Measurements from ENCODE around the gene FAM50B.

Gene FAM50B

GRCh38 chr6:3875486-3875885 lies 26.3 kb downstream of the FAM50B start:
- Histone ChIP-seq H3K4me3 (ENCODE audit: low read depth, low read length) (no peak overlapping the region), H3K4me1 (ENCODE audit: control insufficient read depth in 1 of 2, insufficient read depth in 2 of 2, low read length in 2 of 2) (no peaks in the 10 kb centered on the region)
- WGBS (ENCODE audit: extremely low coverage, insufficient coverage, insufficient read length): no CpG with 5 or more reads among the region's 5 CpGs

GRCh38 chr6:3876101-3876500 lies 26.9 kb downstream of the FAM50B start:
- no peak overlapping the region for H3K4me2 ChIP-seq (ENCODE audit: low read length)
- H2AFZ ChIP-seq (ENCODE audit: insufficient read depth, low read length, poor library complexity): no peak overlapping the region
- no peak overlapping the region for H3K4me3 ChIP-seq (ENCODE audit: low read depth, low read length)
- no peaks in the 10 kb centered on the region for H3K4me1 ChIP-seq (ENCODE audit: control insufficient read depth in 1 of 2, insufficient read depth in 2 of 2, low read length in 2 of 2)
- no peak overlapping the region for H3K18ac ChIP-seq (ENCODE audit: low read length)
- H2BK12ac ChIP-seq (ENCODE audit: low read length): no peak overlapping the region
- no peak overlapping the region for H3K4ac ChIP-seq (ENCODE audit: low read depth, low read length)
- no peak overlapping the region for H2AK5ac ChIP-seq (ENCODE audit: low read length)
- no peak overlapping the region for H2BK5ac ChIP-seq (ENCODE audit: low read depth, low read length, poor library complexity)
- no peaks in the 10 kb centered on the region for H3K27me3 ChIP-seq (ENCODE audit: insufficient read depth, low read length)
- H3K9me3 ChIP-seq (ENCODE audit: insufficient read depth, low read depth, low read length): peaks cover 3% of the 10 kb centered on the region
- H2BK120ac ChIP-seq (ENCODE audit: insufficient read depth, low read length, poor library complexity): no peak overlapping the region
- no peak overlapping the region for H4K8ac ChIP-seq (ENCODE audit: low read depth, low read length)
- H3K79me1 ChIP-seq (ENCODE audit: low read length): no peaks in the 10 kb centered on the region
- no CpG with 5 or more reads among the region's 10 CpGs for WGBS (ENCODE audit: extremely low coverage, insufficient coverage, insufficient read length)
- no peaks in the 10 kb centered on the region for H3K36me3 ChIP-seq (ENCODE audit: control insufficient read depth in 1 of 2, insufficient read depth in 2 of 2, low read length in 2 of 2)
- no peaks in the 10 kb centered on the region for H3K79me2 ChIP-seq (ENCODE audit: control insufficient read depth, insufficient read depth, low read length, poor library complexity)
- H4K91ac ChIP-seq (ENCODE audit: low read depth, low read length): no peak overlapping the region
- no peak overlapping the region for H3K9ac ChIP-seq (ENCODE audit: low read length)
- H3K23ac ChIP-seq (ENCODE audit: low read length): no peak overlapping the region
- DNase-seq: no peak
- H3K27ac ChIP-seq (ENCODE audit: low read depth, low read length): no peak overlapping the region
- H4K12ac ChIP-seq (ENCODE audit: low read depth, low read length): no peak overlapping the region
- no peak overlapping the region for H3K14ac ChIP-seq (ENCODE audit: low read length)

More at GRCh38 chr6:3875486-3875885, 26.3 kb downstream of the FAM50B start:
- no peak overlapping the region for H2BK5ac ChIP-seq (ENCODE audit: low read depth, low read length, poor library complexity)
- no peak overlapping the region for H4K12ac ChIP-seq (ENCODE audit: low read depth, low read length)
- H2AFZ ChIP-seq (ENCODE audit: insufficient read depth, low read length, poor library complexity): no peak overlapping the region
- H3K36me3 ChIP-seq (ENCODE audit: control insufficient read depth in 1 of 2, insufficient read depth in 2 of 2, low read length in 2 of 2): no peaks in the 10 kb centered on the region
- no peak overlapping the region for H3K27ac ChIP-seq (ENCODE audit: low read depth, low read length)
- H3K9me3 ChIP-seq (ENCODE audit: insufficient read depth, low read depth, low read length): peaks cover 2% of the 10 kb centered on the region
- H3K27me3 ChIP-seq (ENCODE audit: insufficient read depth, low read length): no peaks in the 10 kb centered on the region
- no peak overlapping the region for H2AK5ac ChIP-seq (ENCODE audit: low read length)
- H3K4me2 ChIP-seq (ENCODE audit: low read length): no peak overlapping the region
- no peak overlapping the region for H3K4ac ChIP-seq (ENCODE audit: low read depth, low read length)
- H3K23ac ChIP-seq (ENCODE audit: low read length): no peak overlapping the region
- H3K79me2 ChIP-seq (ENCODE audit: control insufficient read depth, insufficient read depth, low read length, poor library complexity): no peaks in the 10 kb centered on the region
- no peaks in the 10 kb centered on the region for H3K79me1 ChIP-seq (ENCODE audit: low read length)
- DNase-seq: no peak
- no peak overlapping the region for H4K91ac ChIP-seq (ENCODE audit: low read depth, low read length)
- no peak overlapping the region for H3K9ac ChIP-seq (ENCODE audit: low read length)
- H3K14ac ChIP-seq (ENCODE audit: low read length): no peak overlapping the region
- H2BK120ac ChIP-seq (ENCODE audit: insufficient read depth, low read length, poor library complexity): no peak overlapping the region
- H4K8ac ChIP-seq (ENCODE audit: low read depth, low read length): no peak overlapping the region
- H3K18ac ChIP-seq (ENCODE audit: low read length): no peak overlapping the region
- no peak overlapping the region for H2BK12ac ChIP-seq (ENCODE audit: low read length)

GRCh38 chr6:3876866-3877265 lies 27.7 kb downstream of the FAM50B start:
- H3K14ac ChIP-seq (ENCODE audit: low read length): no peak overlapping the region
- no peak overlapping the region for H3K27ac ChIP-seq (ENCODE audit: low read depth, low read length)
- H3K4me1 ChIP-seq (ENCODE audit: control insufficient read depth in 1 of 2, insufficient read depth in 2 of 2, low read length in 2 of 2): no peaks in the 10 kb centered on the region
- H3K4me2 ChIP-seq (ENCODE audit: low read length): no peak overlapping the region
- no peak overlapping the region for H3K4ac ChIP-seq (ENCODE audit: low read depth, low read length)
- no peak overlapping the region for H2BK5ac ChIP-seq (ENCODE audit: low read depth, low read length, poor library complexity)
- peaks cover 3% of the 10 kb centered on the region for H3K9me3 ChIP-seq (ENCODE audit: insufficient read depth, low read depth, low read length)
- no peak overlapping the region for H2BK120ac ChIP-seq (ENCODE audit: insufficient read depth, low read length, poor library complexity)
- H2BK12ac ChIP-seq (ENCODE audit: low read length): no peak overlapping the region
- no CpG with 5 or more reads among the region's 4 CpGs for WGBS (ENCODE audit: extremely low coverage, insufficient coverage, insufficient read length)
- no peak overlapping the region for H4K91ac ChIP-seq (ENCODE audit: low read depth, low read length)
- DNase-seq: no peak
- H3K27me3 ChIP-seq (ENCODE audit: insufficient read depth, low read length): no peaks in the 10 kb centered on the region
- H3K18ac ChIP-seq (ENCODE audit: low read length): no peak overlapping the region
- no peak overlapping the region for H2AK5ac ChIP-seq (ENCODE audit: low read length)
- no peak overlapping the region for H3K23ac ChIP-seq (ENCODE audit: low read length)
- H3K36me3 ChIP-seq (ENCODE audit: control insufficient read depth in 1 of 2, insufficient read depth in 2 of 2, low read length in 2 of 2): no peaks in the 10 kb centered on the region
- no peak overlapping the region for H3K4me3 ChIP-seq (ENCODE audit: low read depth, low read length)
- H2AFZ ChIP-seq (ENCODE audit: insufficient read depth, low read length, poor library complexity): no peak overlapping the region
- no peak overlapping the region for H3K9ac ChIP-seq (ENCODE audit: low read length)
- no peak overlapping the region for H4K12ac ChIP-seq (ENCODE audit: low read depth, low read length)
- no peaks in the 10 kb centered on the region for H3K79me1 ChIP-seq (ENCODE audit: low read length)
- H4K8ac ChIP-seq (ENCODE audit: low read depth, low read length): no peak overlapping the region
- H3K79me2 ChIP-seq (ENCODE audit: control insufficient read depth, insufficient read depth, low read length, poor library complexity): no peaks in the 10 kb centered on the region

- no peak overlapping the region for H2AFZ ChIP-seq (ENCODE audit: insufficient read depth, low read length, poor library complexity)
- H3K4me1 ChIP-seq (ENCODE audit: control insufficient read depth in 1 of 2, insufficient read depth in 2 of 2, low read length in 2 of 2): no peaks in the 10 kb centered on the region
- H3K9me3 ChIP-seq (ENCODE audit: insufficient read depth, low read depth, low read length): peaks cover 5% of the 10 kb centered on the region
- H4K8ac ChIP-seq (ENCODE audit: low read depth, low read length): no peak overlapping the region
- H3K27ac ChIP-seq (ENCODE audit: low read depth, low read length): no peak overlapping the region
- H2BK120ac ChIP-seq (ENCODE audit: insufficient read depth, low read length, poor library complexity): no peak overlapping the region
- H3K14ac ChIP-seq (ENCODE audit: low read length): no peak overlapping the region
- H3K9ac ChIP-seq (ENCODE audit: low read length): no peak overlapping the region
- no peak overlapping the region for H3K23ac ChIP-seq (ENCODE audit: low read length)
- H2BK12ac ChIP-seq (ENCODE audit: low read length): no peak overlapping the region
- no peak overlapping the region for H4K91ac ChIP-seq (ENCODE audit: low read depth, low read length)
- H3K27me3 ChIP-seq (ENCODE audit: insufficient read depth, low read length): no peaks in the 10 kb centered on the region
- no peaks in the 10 kb centered on the region for H3K79me2 ChIP-seq (ENCODE audit: control insufficient read depth, insufficient read depth, low read length, poor library complexity)
- no peak overlapping the region for H3K4me2 ChIP-seq (ENCODE audit: low read length)
- H3K4me3 ChIP-seq (ENCODE audit: low read depth, low read length): no peak overlapping the region
- H3K36me3 ChIP-seq (ENCODE audit: control insufficient read depth in 1 of 2, insufficient read depth in 2 of 2, low read length in 2 of 2): no peaks in the 10 kb centered on the region
- H2AK5ac ChIP-seq (ENCODE audit: low read length): no peak overlapping the region
- WGBS (ENCODE audit: extremely low coverage, insufficient coverage, insufficient read length): no CpG with 5 or more reads among the region's 6 CpGs
- H3K79me1 ChIP-seq (ENCODE audit: low read length): no peaks in the 10 kb centered on the region
- H4K12ac ChIP-seq (ENCODE audit: low read depth, low read length): no peak overlapping the region
- no peak overlapping the region for H3K4ac ChIP-seq (ENCODE audit: low read depth, low read length)
- H2BK5ac ChIP-seq (ENCODE audit: low read depth, low read length, poor library complexity): no peak overlapping the region
- no peak overlapping the region for H3K18ac ChIP-seq (ENCODE audit: low read length)
- no peak for DNase-seq
Measured at GRCh38 chr6:3878048-3878666, 29.0 kb downstream of the FAM50B start.

All from trophoblast cell (in vitro differentiated cells and primary cell).